Measurements from ENCODE around the gene ZNF487. TPM values are rescaled to one million over a fixed set of nuclear protein-coding genes. Genes with fewer than 3 reads are reported as not detected.

The ZNF487 gene
- total RNA-seq, 2 donors from 2014 or later: 1.6 to 7.5 TPM

GRCh38 chr10:43411536-43411935 lies 25.4 kb upstream of the ZNF487 start:
- TF ChIP-seq POLR2A (IDR thresholded peaks at IDR 0.05) (no peak), CTCF (IDR thresholded peaks at IDR 0.05) (no peak)
- Histone ChIP-seq H3K27ac (no peak overlapping the region), H3K4me1 (peaks cover 8% of the 10 kb centered on the region), H3K4me3 (no peak overlapping the region), H3K27me3 (no peaks in the 10 kb centered on the region), H3K9me3 (no peaks in the 10 kb centered on the region), H3K36me3 (replicated peaks in 1 of 2; ENCODE audit: insufficient read depth in 1 of 2, low read depth in 2 of 2) (no peaks in the 10 kb centered on the region)
- no peak for ATAC-seq
- 90 to 97% methylated on average over 2 of the region's 2 CpGs for WGBS, 2 donors
- intact Hi-C loops (cut with DNase I): no loop called here
- DNase-seq: no peak

- H3K9me3 ChIP-seq: no peaks in the 10 kb centered on the region
- H3K36me3 ChIP-seq (replicated peaks in 1 of 2; ENCODE audit: insufficient read depth in 1 of 2, low read depth in 2 of 2): no peaks in the 10 kb centered on the region
- H3K27me3 ChIP-seq: no peaks in the 10 kb centered on the region
- DNase-seq: no peak
- no peak for TF ChIP-seq POLR2A (IDR thresholded peaks at IDR 0.05)
- no peak for TF ChIP-seq CTCF (IDR thresholded peaks at IDR 0.05)
- H3K27ac ChIP-seq: no peak overlapping the region
- no peak overlapping the region for H3K4me3 ChIP-seq
- 82 to 85% methylated on average over 10 of the region's 10 CpGs for WGBS, 2 donors
- intact Hi-C loops (cut with DNase I): no loop called here
- no peak for ATAC-seq
- H3K4me1 ChIP-seq: peaks cover 7% of the 10 kb centered on the region
These were observed 21.4 kb upstream of the ZNF487 start for GRCh38 chr10:43415544-43415943.

- intact Hi-C loops (cut with DNase I): no loop called here
- Histone ChIP-seq H3K27me3 (no peaks in the 10 kb centered on the region), H3K27ac (peak overlapping the region in 1 of 4 donors; percentile 21), H3K4me1 (peaks cover 15% of the 10 kb centered on the region), H3K36me3 (replicated peaks in 1 of 2; ENCODE audit: insufficient read depth in 1 of 2, low read depth in 2 of 2) (no peaks in the 10 kb centered on the region), H3K4me3 (no peak overlapping the region), H3K9me3 (no peaks in the 10 kb centered on the region)
- 69 to 82% methylated on average over 14 of the region's 14 CpGs for WGBS, 2 donors
- DNase-seq (peak in 1 of 4 donors; percentile 17), ATAC-seq (no peak)
- TF ChIP-seq POLR2A (IDR thresholded peaks at IDR 0.05): no peak
- no peak for TF ChIP-seq CTCF (IDR thresholded peaks at IDR 0.05)
These were observed 18.8 kb upstream of the ZNF487 start for GRCh38 chr10:43417950-43418768.

- peak overlapping the region; percentile 92 to 99 (median 95) for H3K27ac ChIP-seq
- no peak overlapping the region for H3K4me3 ChIP-seq
- ATAC-seq (no peak), DNase-seq (no peak)
- no peaks in the 10 kb centered on the region for H3K36me3 ChIP-seq (replicated peaks in 1 of 2; ENCODE audit: insufficient read depth in 1 of 2, low read depth in 2 of 2)
- no peaks in the 10 kb centered on the region for H3K9me3 ChIP-seq
- H3K27me3 ChIP-seq: no peaks in the 10 kb centered on the region
- peaks cover 15% of the 10 kb centered on the region for H3K4me1 ChIP-seq
- intact Hi-C loops (cut with DNase I): no loop called here
- no peak for TF ChIP-seq CTCF (IDR thresholded peaks at IDR 0.05)
- no peak for TF ChIP-seq POLR2A (IDR thresholded peaks at IDR 0.05)
- WGBS, 2 donors: 63 to 66% methylated on average over 18 of the region's 18 CpGs
These were observed 16.9 kb upstream of the ZNF487 start for GRCh38 chr10:43419997-43420368.

Data from body of pancreas (tissue), 4 donors.